HepG2 (cell line): ENCODE measurements around the gene TMEM145. TPM values are rescaled to one million over a fixed set of nuclear protein-coding genes. Genes with fewer than 3 reads are reported as not detected.

Source experiments
- ARHGAP35 ChIP-seq: sonication (generic); formaldehyde crosslinking; IDR thresholded peaks from 2 replicates; pipeline ENCODE4 v1.9.0; 2022; ENCODE audit warnings: mild to moderate bottlenecking, inconsistent platforms, moderate library complexity, missing genetic modification reagents, borderline replicate concordance
- ARNT2 ChIP-seq: sonication (generic); formaldehyde crosslinking; IDR thresholded peaks from 2 replicates; pipeline ENCODE4 v1.8.0; 2022; ENCODE audit warnings: mild to moderate bottlenecking, low read depth, missing genetic modification reagents, moderate library complexity
- ATF1 ChIP-seq: IDR thresholded peaks from 2 replicates; pipeline ENCODE4 v1.6.1; 2016; ENCODE audit warnings: mild to moderate bottlenecking, control low read depth
- ATF7-NPFF ChIP-seq: sonication (generic); formaldehyde crosslinking; IDR thresholded peaks from 2 replicates; pipeline ENCODE4 v1.8.1; 2023; ENCODE audit warnings: mild to moderate bottlenecking, low read depth, missing genetic modification reagents, moderate library complexity
- CBFB ChIP-seq: sonication (generic); formaldehyde crosslinking; IDR thresholded peaks from 2 replicates; pipeline ENCODE4 v1.4.0; 2020; ENCODE audit warnings: missing genetic modification reagents
- CREB1 ChIP-seq, 2 experiments: fragments of 450-650 bp in 1 of 2; IDR thresholded peaks; 2 replicates each; pipeline ENCODE4 v1.6.1; 2016 to 2017; ENCODE audit warnings: control low read depth in 1 of 2, mild to moderate bottlenecking in 1 of 2, missing compliant biosample characterization in 1 of 2, missing genetic modification characterization in 1 of 2
- FOXC1 ChIP-seq: sonication (generic); formaldehyde crosslinking; IDR thresholded peaks from 2 replicates; pipeline ENCODE4 v1.8.0; 2022; ENCODE audit warnings: mild to moderate bottlenecking, missing genetic modification reagents, borderline replicate concordance
- ISL2 ChIP-seq: sonication (generic); formaldehyde crosslinking; IDR thresholded peaks from 2 replicates; pipeline ENCODE4 v1.5.0; 2020; ENCODE audit warnings: missing genetic modification reagents
- ISX ChIP-seq: sonication (generic); formaldehyde crosslinking; conservative IDR thresholded peaks from 2 replicates; pipeline ENCODE4 v1.5.0; 2020; ENCODE audit warnings: missing genetic modification reagents
- NFE2 ChIP-seq: sonication (generic); formaldehyde crosslinking; IDR thresholded peaks from 2 replicates; pipeline ENCODE4 v1.4.0; 2020; ENCODE audit warnings: missing genetic modification reagents
- NR2F2 ChIP-seq: IDR thresholded peaks from 2 replicates; pipeline ENCODE4 v1.6.1; 2012; ENCODE audit warnings: low read depth, inconsistent platforms, borderline replicate concordance
- PAF1 ChIP-seq: IDR thresholded peaks from 2 replicates; pipeline ENCODE4 v1.6.1; 2016; ENCODE audit warnings: missing genetic modification reagents, missing compliant biosample characterization
- PITX1 ChIP-seq: sonication (generic); formaldehyde crosslinking; IDR thresholded peaks from 2 replicates; pipeline ENCODE4 v1.5.1; 2020; ENCODE audit warnings: mild to moderate bottlenecking, missing genetic modification reagents
- RAD21 ChIP-seq: fragments of 450-650 bp; formaldehyde crosslinking; IDR thresholded peaks from 2 replicates; pipeline ENCODE4 v1.5.0; 2020; ENCODE audit warnings: mild to moderate bottlenecking
- RAD51 ChIP-seq: fragments of 450-650 bp; IDR thresholded peaks from 2 replicates; pipeline ENCODE4 v1.6.1; 2016; ENCODE audit warnings: borderline replicate concordance
- RFX5 ChIP-seq: IDR thresholded peaks from 2 replicates; pipeline ENCODE4 v1.6.1; 2011; ENCODE audit warnings: low read depth, low read length, improper control_type of control experiment
- SKIL ChIP-seq: sonication (generic); formaldehyde crosslinking; IDR thresholded peaks from 2 replicates; pipeline ENCODE4 v1.8.0; 2022; ENCODE audit warnings: missing genetic modification reagents, mild to moderate bottlenecking, moderate library complexity, borderline replicate concordance
- SOX5 ChIP-seq: IDR thresholded peaks from 2 replicates; pipeline ENCODE4 v1.6.1; 2016; ENCODE audit warnings: borderline replicate concordance
- TFAP4 ChIP-seq: sonication (generic); IDR thresholded peaks from 2 replicates; pipeline ENCODE4 v1.6.1; 2016; ENCODE audit warnings: low read depth, borderline replicate concordance
- TSC22D2 ChIP-seq: sonication (generic); formaldehyde crosslinking; IDR thresholded peaks from 2 replicates; pipeline ENCODE4 v1.5.1; 2020; ENCODE audit warnings: missing genetic modification reagents, mild to moderate bottlenecking, borderline replicate concordance
- ZBTB14 ChIP-seq: sonication (generic); formaldehyde crosslinking; IDR thresholded peaks from 2 replicates; pipeline ENCODE4 v1.4.0; 2020; ENCODE audit warnings: missing genetic modification reagents
- ZBTB38 ChIP-seq: sonication (generic); formaldehyde crosslinking; IDR thresholded peaks from 2 replicates; pipeline ENCODE4 v1.5.1; 2020; ENCODE audit warnings: mild to moderate bottlenecking, missing genetic modification reagents
- ZNF34 ChIP-seq: sonication (generic); formaldehyde crosslinking; IDR thresholded peaks from 2 replicates; pipeline ENCODE4 v1.4.0; 2020; ENCODE audit warnings: mild to moderate bottlenecking, missing genetic modification reagents, borderline replicate concordance
- ZNF430 ChIP-seq: sonication (generic); formaldehyde crosslinking; IDR thresholded peaks from 2 replicates; pipeline ENCODE4 v1.9.0; 2021; ENCODE audit warnings: mild to moderate bottlenecking, missing genetic modification reagents
- ZNF703 ChIP-seq: sonication (generic); formaldehyde crosslinking; IDR thresholded peaks from 2 replicates; pipeline ENCODE4 v1.5.1; 2020; ENCODE audit warnings: missing genetic modification reagents, mild to moderate bottlenecking, moderate library complexity, borderline replicate concordance
- polyA plus RNA-seq, 8 experiments: library from polyadenylated mRNA; depleted of rRNA in 3 of 8; stranded (reverse) in 7 of 8; unstranded in 1 of 8; fragments of >200 nt; fragmentation: Illumina TruSeq in 4 of 8; extraction: Trizol in 4 of 8; gene quantifications; 2 replicates each; pipeline versions ENCODE4 v1.2.1 to v1.2.3, GENCODE V29; 2011 to 2016; ENCODE audit warnings: low read depth in 4 of 8, missing spikeins in 1 of 8, mixed read lengths in 1 of 8; ENCODE audit not compliant: insufficient read depth in 1 of 8
- total RNA-seq, 5 experiments: library from RNA; depleted of rRNA; stranded (reverse); fragments of >200 nt; fragmentation: Illumina TruSeq; extraction: Trizol; gene quantifications; 2 replicates each; pipeline ENCODE4 v1.2.3, GENCODE V29; 2016; ENCODE audit warnings: low read depth in 1 of 5
- TF ChIP-seq, protein P1 (sequence below): sonication (generic); formaldehyde crosslinking; IDR thresholded peaks from 2 replicates; pipeline ENCODE4 v1.8.1; 2023; ENCODE audit warnings: mild to moderate bottlenecking, moderate library complexity, missing genetic modification reagents

The TMEM145 gene
- total and polyA plus RNA-seq, 2 of the 13 experiments (the other 11 are each of a cell fraction or from before 2014, with no cell fraction given), result 0.07 to 5.1 TPM

DNA sequence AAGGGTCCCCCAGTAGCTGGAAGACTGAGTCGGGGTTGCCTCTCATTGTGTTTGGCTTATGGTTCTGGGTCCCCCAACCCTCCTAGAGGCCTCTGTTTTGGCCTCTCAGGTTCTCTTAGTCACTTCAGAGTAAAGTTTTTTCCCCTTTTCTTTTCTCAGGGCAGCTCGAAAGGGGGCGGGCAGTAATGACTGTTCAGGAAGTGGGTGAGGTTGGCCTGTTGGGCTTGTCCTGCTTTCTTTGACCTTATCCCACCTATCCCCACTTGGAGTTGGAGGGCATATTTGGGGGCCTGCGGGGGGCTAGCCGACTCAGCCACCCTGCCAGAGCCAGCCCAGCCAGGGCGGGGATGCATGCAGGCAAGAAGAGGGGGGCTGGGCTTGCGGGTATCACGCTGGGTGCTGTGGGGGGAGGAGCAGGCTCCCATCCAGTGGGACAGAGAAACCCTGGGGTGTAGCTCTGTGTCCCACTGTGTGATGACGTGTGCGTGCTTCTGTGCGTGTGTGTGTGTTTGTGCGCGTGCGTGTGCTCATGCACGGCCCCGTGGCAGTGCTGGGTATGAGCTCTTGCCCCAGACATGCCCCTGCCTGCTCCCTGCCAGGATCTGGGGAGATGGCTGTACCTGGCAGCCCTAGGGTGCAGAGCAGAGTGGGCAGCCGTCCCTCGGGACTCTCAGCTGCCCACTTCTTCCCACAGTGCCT lies 42.6 kb upstream of the TMEM145 start (continued):
- no peak for TF ChIP-seq PITX1 (CRISPR knock-in tag)
- peak; percentile 16; the same call in 1 of the 2 replicates for TF ChIP-seq TFAP4
- TF ChIP-seq RAD21 (CRISPR knock-in tag), result no peak
- no peak for TF ChIP-seq TSC22D2 (CRISPR knock-in tag)
- TF ChIP-seq ZBTB14 (CRISPR knock-in tag), result peak; percentile 64; the same call in 1 of the 2 replicates
- no peak for TF ChIP-seq NR2F2
- no peak for TF ChIP-seq RAD51
- TF ChIP-seq ZBTB38 (CRISPR knock-in tag), result 0 out of 2 replicates have a peak, but pooled peaks have one; percentile 18
- TF ChIP-seq ARHGAP35 (CRISPR knock-in tag), result no peak
- peak; percentile 45; the same call in 1 of the 2 replicates for TF ChIP-seq CREB1 (IDR thresholded peaks at IDR 0.05)
- no peak for TF ChIP-seq CREB1 (CRISPR knock-in tag; IDR thresholded peaks at IDR 0.05)
- no peak for TF ChIP-seq ZNF430 (CRISPR knock-in tag)
- no peak for TF ChIP-seq ARNT2 (CRISPR knock-in tag)
- TF ChIP-seq ZNF34, result no peak
- TF ChIP-seq ATF1 (CRISPR knock-in tag), result no peak
- no peak for TF ChIP-seq ATF7-NPFF (CRISPR knock-in tag)
- 0 out of 2 replicates have a peak, but pooled peaks have one; percentile 4 for TF ChIP-seq FOXC1 (CRISPR knock-in tag)
- TF ChIP-seq NFE2 (CRISPR knock-in tag), result no peak
- no peak for TF ChIP-seq PAF1 (CRISPR knock-in tag)
- TF ChIP-seq SKIL (CRISPR knock-in tag), result no peak
- no peak for TF ChIP-seq ZNF703
- no peak for TF ChIP-seq ISX
- no peak for TF ChIP-seq ISL2 (CRISPR knock-in tag)
- no peak for TF ChIP-seq RFX5
- TF ChIP-seq, protein P1, sequence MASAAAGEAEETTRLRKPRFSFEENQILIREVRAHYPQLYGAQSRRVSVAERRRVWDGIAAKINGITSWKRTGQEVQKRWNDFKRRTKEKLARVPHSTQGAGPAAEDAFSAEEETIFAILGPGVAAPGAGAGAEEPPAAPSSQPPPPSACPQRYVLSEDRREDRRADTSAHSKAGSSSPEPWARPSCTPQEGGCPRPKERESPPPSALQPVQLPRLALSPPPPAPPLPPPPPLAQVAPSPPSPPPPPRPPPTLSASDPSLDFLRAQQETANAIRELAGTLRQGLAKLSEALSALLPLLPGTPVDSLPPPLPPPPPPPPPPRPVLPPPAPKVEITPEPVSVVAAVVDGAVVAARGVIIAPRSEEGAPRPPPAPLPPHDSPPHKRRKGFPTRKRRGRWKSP (CRISPR knock-in tag), result no peak
- no peak for TF ChIP-seq CBFB
- no peak for TF ChIP-seq SOX5 (CRISPR knock-in tag)
